ENCODE data around the gene RAB20.

Gene RAB20

DNA sequence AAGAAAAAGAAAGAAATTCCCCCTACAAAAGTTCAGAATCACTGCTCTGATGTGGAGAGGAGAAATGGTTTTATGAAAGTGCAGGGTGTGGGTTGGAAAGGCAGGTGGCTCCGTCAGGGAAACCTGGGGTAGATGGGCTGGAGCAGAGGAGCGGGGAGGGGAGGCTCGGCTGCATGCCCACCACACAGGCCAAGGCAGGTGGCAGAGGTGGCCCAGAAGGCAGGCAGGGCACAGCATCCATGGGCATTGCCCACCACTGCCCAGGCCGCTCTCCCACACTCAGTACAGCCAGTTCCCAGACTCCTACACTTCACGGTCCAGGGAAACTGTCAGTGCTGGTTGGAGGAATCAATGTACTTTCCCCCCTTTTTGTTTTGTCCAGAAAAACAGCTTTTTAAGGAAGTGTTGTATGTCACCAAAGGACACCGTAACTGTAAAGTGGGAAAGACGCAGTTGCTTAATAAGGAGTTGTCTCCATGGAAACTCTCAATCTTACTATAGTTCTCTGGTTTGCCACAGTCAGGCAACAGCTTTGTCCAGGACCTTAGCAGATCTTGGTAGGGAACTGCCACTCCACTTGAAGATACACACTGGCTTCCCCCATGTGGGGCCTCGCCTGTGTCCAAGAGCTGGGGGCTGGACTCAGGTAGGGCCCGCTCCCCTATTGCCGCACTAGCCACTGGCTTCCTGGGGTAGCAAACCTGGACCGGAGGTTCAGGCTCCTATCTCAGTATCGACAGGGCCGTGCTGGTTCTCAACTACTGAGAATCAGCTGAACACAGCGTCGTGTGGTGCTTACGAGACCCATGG, 82.9 kb downstream of the RAB20 start:
- TF ChIP-seq, protein P1, sequence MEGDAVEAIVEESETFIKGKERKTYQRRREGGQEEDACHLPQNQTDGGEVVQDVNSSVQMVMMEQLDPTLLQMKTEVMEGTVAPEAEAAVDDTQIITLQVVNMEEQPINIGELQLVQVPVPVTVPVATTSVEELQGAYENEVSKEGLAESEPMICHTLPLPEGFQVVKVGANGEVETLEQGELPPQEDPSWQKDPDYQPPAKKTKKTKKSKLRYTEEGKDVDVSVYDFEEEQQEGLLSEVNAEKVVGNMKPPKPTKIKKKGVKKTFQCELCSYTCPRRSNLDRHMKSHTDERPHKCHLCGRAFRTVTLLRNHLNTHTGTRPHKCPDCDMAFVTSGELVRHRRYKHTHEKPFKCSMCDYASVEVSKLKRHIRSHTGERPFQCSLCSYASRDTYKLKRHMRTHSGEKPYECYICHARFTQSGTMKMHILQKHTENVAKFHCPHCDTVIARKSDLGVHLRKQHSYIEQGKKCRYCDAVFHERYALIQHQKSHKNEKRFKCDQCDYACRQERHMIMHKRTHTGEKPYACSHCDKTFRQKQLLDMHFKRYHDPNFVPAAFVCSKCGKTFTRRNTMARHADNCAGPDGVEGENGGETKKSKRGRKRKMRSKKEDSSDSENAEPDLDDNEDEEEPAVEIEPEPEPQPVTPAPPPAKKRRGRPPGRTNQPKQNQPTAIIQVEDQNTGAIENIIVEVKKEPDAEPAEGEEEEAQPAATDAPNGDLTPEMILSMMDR (IDR thresholded peaks at IDR 0.05; ENCODE audit: low read depth, low read length) = no peak
- DNase-seq (ENCODE audit: extremely low read depth, low read depth) = no peak

DNA sequence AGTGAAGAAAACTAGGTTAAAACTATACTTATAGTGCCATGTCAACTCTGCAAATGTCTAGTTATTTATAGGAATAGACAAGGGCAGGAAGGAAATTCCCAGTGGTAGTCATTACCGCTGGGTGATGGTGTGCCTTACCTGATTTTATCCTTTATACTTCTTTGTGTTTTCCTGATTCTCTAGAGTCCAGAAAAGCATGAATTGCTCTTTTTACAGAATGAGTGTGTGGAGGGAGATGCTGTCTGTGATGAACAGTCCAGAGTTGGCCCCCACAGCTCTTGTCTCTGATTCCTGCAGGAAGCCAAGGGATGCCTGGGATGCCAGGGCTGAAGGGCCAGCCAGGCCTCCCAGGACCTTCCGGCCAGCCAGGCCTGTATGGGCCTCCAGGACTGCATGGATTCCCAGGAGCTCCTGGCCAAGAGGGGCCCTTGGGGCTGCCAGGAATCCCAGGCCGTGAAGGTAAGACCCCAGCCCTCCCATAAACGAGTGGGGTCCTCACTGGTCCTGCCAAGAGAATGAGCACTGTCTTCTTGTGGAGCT, 83.7 kb downstream of the RAB20 start:
- DNase-seq (ENCODE audit: extremely low read depth, low read depth) = no peak
- TF ChIP-seq, protein P1 (IDR thresholded peaks at IDR 0.05; ENCODE audit: low read depth, low read length) = no peak

DNA sequence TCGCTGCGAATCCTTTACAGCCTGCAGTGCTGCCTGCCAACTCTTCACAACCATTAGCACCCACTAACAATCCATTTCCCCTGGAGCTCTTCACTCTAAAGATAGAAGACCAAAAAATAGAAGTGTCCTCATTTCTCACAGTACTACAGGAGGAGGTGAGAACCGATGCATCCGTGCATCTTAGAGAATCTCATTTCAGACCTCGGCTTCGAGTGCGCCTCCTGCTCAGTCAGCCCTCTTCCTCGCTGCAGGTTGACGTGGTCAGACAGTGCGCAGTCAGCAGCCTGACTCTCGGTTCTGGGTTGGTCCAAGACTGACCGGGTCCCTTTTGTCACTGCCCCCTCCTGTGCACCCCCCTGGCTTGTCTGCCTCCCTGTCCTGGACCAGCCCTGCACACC, 85.3 kb downstream of the RAB20 start:
- no peak for DNase-seq (ENCODE audit: extremely low read depth, low read depth)
- TF ChIP-seq, protein P1 (IDR thresholded peaks at IDR 0.05; ENCODE audit: low read depth, low read length) = no peak

DNA sequence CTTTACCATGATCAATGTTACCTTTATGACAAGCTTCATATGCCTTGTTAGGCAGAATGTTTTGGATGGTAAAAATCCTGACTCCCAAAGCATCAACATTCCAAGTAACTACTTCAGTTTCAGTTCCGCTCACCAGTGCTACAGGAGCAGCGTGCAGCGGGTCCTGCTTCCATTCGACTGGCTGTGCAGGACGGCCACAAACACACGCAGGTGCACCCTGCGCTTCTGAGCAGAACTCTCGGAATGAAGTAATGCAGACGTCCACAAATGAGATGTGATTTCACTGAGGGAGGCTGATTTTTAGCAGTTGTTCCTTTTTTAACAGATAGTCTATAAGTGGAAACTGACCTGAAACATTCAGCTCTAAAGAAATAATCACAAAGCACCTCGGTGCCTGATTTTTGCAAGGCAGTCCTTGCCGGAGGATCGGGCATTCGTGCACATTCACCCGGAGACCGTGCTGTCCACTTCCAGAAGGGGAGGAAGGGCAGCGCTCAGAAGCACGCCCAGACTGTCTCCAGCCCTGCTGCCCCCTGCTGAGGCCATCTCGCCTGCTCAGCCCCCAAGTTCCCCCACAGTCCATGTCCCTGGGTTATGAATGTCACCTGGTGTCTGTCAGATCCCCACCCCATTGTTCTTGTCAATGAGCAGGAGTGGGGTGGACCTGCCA, 85.8 kb downstream of the RAB20 start:
- TF ChIP-seq, protein P1 (IDR thresholded peaks at IDR 0.05; ENCODE audit: low read depth, low read length) = no peak
- DNase-seq (ENCODE audit: extremely low read depth, low read depth) = no peak

DNA sequence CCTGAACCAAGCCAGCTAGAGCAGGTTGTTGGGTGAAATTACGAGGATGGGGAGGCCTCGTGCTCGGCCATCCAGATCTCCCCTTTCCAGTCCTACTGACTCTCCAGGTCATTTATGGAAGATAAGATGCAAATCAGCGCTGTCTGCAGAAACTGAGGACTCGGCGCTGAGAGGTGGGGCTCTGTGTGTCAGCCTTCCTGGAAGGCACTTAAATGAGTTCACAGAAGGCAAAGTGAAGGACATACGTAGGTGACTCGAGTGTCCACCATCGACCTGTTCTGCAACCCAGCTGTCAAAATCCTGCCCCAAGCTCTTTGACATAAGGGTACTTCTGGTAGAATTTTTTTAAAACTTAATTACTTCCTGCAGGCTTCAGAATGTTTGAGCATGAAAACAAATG, 86.4 kb downstream of the RAB20 start:
- TF ChIP-seq, protein P1 (IDR thresholded peaks at IDR 0.05; ENCODE audit: low read depth, low read length) = no peak

DNA sequence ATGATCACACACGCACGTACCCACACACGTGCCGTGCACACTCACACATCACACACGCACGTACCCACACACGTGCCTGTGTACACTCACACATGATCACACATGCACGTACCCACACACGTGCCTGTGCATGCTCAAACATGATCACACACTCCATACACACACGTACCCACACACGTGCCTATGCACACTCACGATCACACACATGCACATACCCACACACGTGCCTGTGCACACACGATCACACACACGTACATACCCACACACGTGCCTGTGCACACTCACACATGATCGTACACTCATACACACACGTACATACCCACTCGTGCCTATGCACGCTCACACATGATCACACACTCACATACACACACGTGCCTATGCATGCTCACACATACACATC, 86.8 kb downstream of the RAB20 start:
- TF ChIP-seq, protein P1 (IDR thresholded peaks at IDR 0.05; ENCODE audit: low read depth, low read length) = no peak
- DNase-seq (ENCODE audit: extremely low read depth, low read depth) = no peak

More for the DNA sequence above, 86.4 kb downstream of the RAB20 start:
- DNase-seq (ENCODE audit: extremely low read depth, low read depth) = no peak

Measured in AG09319 (cell line).